Mammary epithelial cell (primary cell): ENCODE data around the gene ACVRL1.

Experiments
- CTCF ChIP-seq, 2 donors: IDR thresholded peaks in 1 of 2; conservative IDR thresholded peaks in 1 of 2; 2 replicates each; pipeline ENCODE4 v1.5.1; 2011 to 2012; ENCODE audit warnings: inconsistent platforms in 2 of 2, low read length in 2 of 2, mild to moderate bottlenecking in 2 of 2, control low read depth in 1 of 2, low read depth in 1 of 2; ENCODE audit not compliant: insufficient read depth in 1 of 2; ENCODE audit errors: extremely low read depth in 1 of 2
- EZH2 ChIP-seq: IDR thresholded peaks from 2 replicates; pipeline ENCODE4 v1.6.1; 2012; ENCODE audit warnings: low read length, inconsistent platforms, borderline replicate concordance

- TF ChIP-seq CTCF (conservative IDR thresholded peaks at IDR 0.05 in 1 of 2, IDR thresholded peaks at IDR 0.05 in 1 of 2; ENCODE audit: extremely low read depth in 1 of 2, insufficient read depth in 1 of 2, low read depth in 1 of 2, low read length in 2 of 2), result no peak
- TF ChIP-seq EZH2, result no peak
These were observed 33.9 kb upstream of the ACVRL1 start for GRCh38 chr12:51873251-51873994.
